Esophagus squamous epithelium (tissue), 4 donors: ENCODE measurements around the gene HSD3B2.

Source experiments
- CTCF ChIP-seq, 6 experiments: fragments of 450-650 bp in 4 of 6; fragments of 200-600 bp in 2 of 6; sonication (generic) in 2 of 6; IDR thresholded peaks; one replicate each; pipeline ENCODE4 v1.5.1; 2016 to 2019; ENCODE audit warnings: antibody characterized with exemption in 6 of 6, mild to moderate bottlenecking in 4 of 6, moderate library complexity in 4 of 6
- POLR2A ChIP-seq, 4 donors: fragments of 450-650 bp; IDR thresholded peaks; one replicate each; pipeline ENCODE4 v1.6.1; 2017; ENCODE audit warnings: antibody characterized with exemption in 4 of 4, mild to moderate bottlenecking in 4 of 4, moderate library complexity in 3 of 4

- no peak for TF ChIP-seq CTCF (IDR thresholded peaks at IDR 0.05)
- TF ChIP-seq POLR2A (IDR thresholded peaks at IDR 0.05): no peak
These were observed 7.7 kb downstream of the HSD3B2 start for GRCh38 chr1:119422631-119423030.
